SK-N-SH treated with all-trans-retinoic acid at 6 μM for 48 hours (cell line): Measurements from ENCODE around the gene ZNF132.

Source experiments
- ATAC-seq: fragments of 200-7000 bp; cut with Tn5 transposase; 3 replicates; pipeline ENCODE4 v1.9.1; 2020; ENCODE audit warnings: mild to moderate bottlenecking, moderate library complexity
- ARNTL ChIP-seq: fragments of 450-650 bp; formaldehyde crosslinking; IDR thresholded peaks from 2 replicates; pipeline ENCODE4 v1.5.0; 2020; ENCODE audit warnings: low read depth, mild to moderate bottlenecking, moderate library complexity, borderline replicate concordance
- BACH2 ChIP-seq: fragments of 250-450 bp; sonication (Bioruptor Pico); IDR thresholded peaks from 2 replicates; pipeline ENCODE4 v1.9.0; 2021; ENCODE audit warnings: mild to moderate bottlenecking, borderline replicate concordance
- ESRRG ChIP-seq: fragments of 250-450 bp; sonication (Bioruptor Pico); IDR thresholded peaks from 2 replicates; pipeline ENCODE4 v1.6.1; 2021; ENCODE audit warnings: mild to moderate bottlenecking
- GLIS3 ChIP-seq: fragments of 250-450 bp; sonication (Bioruptor Pico); IDR thresholded peaks from 2 replicates; pipeline ENCODE4 v1.5.0; 2020; ENCODE audit warnings: mild to moderate bottlenecking, moderate library complexity
- ISL1 ChIP-seq: fragments of 250-450 bp; sonication (Bioruptor Pico); IDR thresholded peaks from 2 replicates; pipeline ENCODE4 v2.1.2; 2022; ENCODE audit warnings: mild to moderate bottlenecking, moderate library complexity
- OSR1 ChIP-seq: fragments of 250-450 bp; sonication (Bioruptor Pico); IDR thresholded peaks from 2 replicates; pipeline ENCODE4 v1.8.0; 2022; ENCODE audit warnings: moderate library complexity, mild to moderate bottlenecking, inconsistent platforms
- PPARA ChIP-seq: fragments of 250-450 bp; sonication (Bioruptor Pico); IDR thresholded peaks from 2 replicates; pipeline ENCODE4 v1.5.0; 2020; ENCODE audit warnings: mild to moderate bottlenecking, borderline replicate concordance
- SNAI2 ChIP-seq: fragments of 250-450 bp; sonication (Bioruptor Pico); IDR thresholded peaks from 2 replicates; pipeline ENCODE4 v1.5.0; 2020; ENCODE audit warnings: mild to moderate bottlenecking, moderate library complexity
- TCF4 ChIP-seq: fragments of 250-450 bp; sonication (Bioruptor Pico); IDR thresholded peaks from 2 replicates; pipeline ENCODE4 v1.8.0; 2021; ENCODE audit warnings: mild to moderate bottlenecking, moderate library complexity, borderline replicate concordance
- TOX ChIP-seq: fragments of 250-450 bp; sonication (Bioruptor Pico); IDR thresholded peaks from 2 replicates; pipeline ENCODE4 v1.8.0; 2021; ENCODE audit warnings: mild to moderate bottlenecking, moderate library complexity, borderline replicate concordance
- ZC3H10 ChIP-seq: fragments of 250-450 bp; sonication (Bioruptor Pico); IDR thresholded peaks from 2 replicates; pipeline ENCODE4 v1.5.1; 2021; ENCODE audit warnings: mild to moderate bottlenecking, moderate library complexity
- ZFP30 ChIP-seq: fragments of 450-650 bp; formaldehyde crosslinking; IDR thresholded peaks from 2 replicates; pipeline ENCODE4 v1.5.0; 2022; ENCODE audit warnings: mild to moderate bottlenecking, moderate library complexity
- ZNF565 ChIP-seq: fragments of 450-650 bp; formaldehyde crosslinking; conservative IDR thresholded peaks from 2 replicates; pipeline ENCODE4 v1.5.0; 2020; ENCODE audit warnings: low read depth, mild to moderate bottlenecking, moderate library complexity
- ZNF70 ChIP-seq: fragments of 450-650 bp; formaldehyde crosslinking; IDR thresholded peaks from 2 replicates; pipeline ENCODE4 v1.5.0; 2020; ENCODE audit warnings: mild to moderate bottlenecking, moderate library complexity
- ZNF8 ChIP-seq: fragments of 450-650 bp; formaldehyde crosslinking; IDR thresholded peaks from 2 replicates; pipeline ENCODE4 v1.5.0; 2020; ENCODE audit warnings: mild to moderate bottlenecking, moderate library complexity
- TF ChIP-seq, protein P1 (sequence below): fragments of 250-450 bp; sonication (Bioruptor Pico); IDR thresholded peaks from 2 replicates; pipeline ENCODE4 v1.8.0; 2020; ENCODE audit warnings: mild to moderate bottlenecking, moderate library complexity, borderline replicate concordance
- TF ChIP-seq, protein P2 (sequence below): fragments of 250-450 bp; sonication (Bioruptor Pico); IDR thresholded peaks from 2 replicates; pipeline ENCODE4 v1.5.1; 2021; ENCODE audit warnings: mild to moderate bottlenecking, moderate library complexity
- TF ChIP-seq, protein P3 (sequence below): fragments of 250-450 bp; sonication (Bioruptor Pico); IDR thresholded peaks from 2 replicates; pipeline ENCODE4 v1.5.1; 2020; ENCODE audit warnings: low read depth, mild to moderate bottlenecking, moderate library complexity
- TF ChIP-seq, protein P4 (sequence below): fragments of 250-450 bp; sonication (Bioruptor Pico); IDR thresholded peaks from 2 replicates; pipeline ENCODE4 v1.8.0; 2021; ENCODE audit warnings: low read depth, mild to moderate bottlenecking, moderate library complexity, borderline replicate concordance

Gene ZNF132

DNA sequence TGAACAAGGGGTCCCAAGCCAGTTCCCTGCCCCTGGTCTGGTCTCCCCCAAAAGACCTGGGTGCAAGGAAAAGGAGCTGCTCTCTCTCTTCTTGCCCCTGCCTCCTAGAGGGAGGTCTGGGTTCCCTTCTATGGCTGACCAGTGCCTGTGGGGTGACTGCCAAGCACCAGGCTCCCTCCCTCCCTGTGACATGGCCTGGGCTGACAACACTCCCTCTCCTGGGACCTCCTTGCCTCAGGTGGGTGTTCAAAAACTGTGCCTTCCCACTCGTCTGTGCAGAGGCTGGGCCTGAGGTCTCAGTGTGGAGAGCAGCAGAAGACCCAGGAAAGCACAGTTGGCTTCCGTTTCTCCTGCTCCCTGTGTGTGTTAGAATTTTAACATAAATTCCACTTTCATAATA is 40.9 kb upstream of the ZNF132 start (continued):
- TF ChIP-seq, protein P1, sequence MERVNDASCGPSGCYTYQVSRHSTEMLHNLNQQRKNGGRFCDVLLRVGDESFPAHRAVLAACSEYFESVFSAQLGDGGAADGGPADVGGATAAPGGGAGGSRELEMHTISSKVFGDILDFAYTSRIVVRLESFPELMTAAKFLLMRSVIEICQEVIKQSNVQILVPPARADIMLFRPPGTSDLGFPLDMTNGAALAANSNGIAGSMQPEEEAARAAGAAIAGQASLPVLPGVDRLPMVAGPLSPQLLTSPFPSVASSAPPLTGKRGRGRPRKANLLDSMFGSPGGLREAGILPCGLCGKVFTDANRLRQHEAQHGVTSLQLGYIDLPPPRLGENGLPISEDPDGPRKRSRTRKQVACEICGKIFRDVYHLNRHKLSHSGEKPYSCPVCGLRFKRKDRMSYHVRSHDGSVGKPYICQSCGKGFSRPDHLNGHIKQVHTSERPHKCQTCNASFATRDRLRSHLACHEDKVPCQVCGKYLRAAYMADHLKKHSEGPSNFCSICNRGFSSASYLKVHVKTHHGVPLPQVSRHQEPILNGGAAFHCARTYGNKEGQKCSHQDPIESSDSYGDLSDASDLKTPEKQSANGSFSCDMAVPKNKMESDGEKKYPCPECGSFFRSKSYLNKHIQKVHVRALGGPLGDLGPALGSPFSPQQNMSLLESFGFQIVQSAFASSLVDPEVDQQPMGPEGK (CRISPR knock-in tag), result no peak
- TF ChIP-seq ZNF8, result no peak
- no peak for TF ChIP-seq ESRRG (CRISPR knock-in tag)
- TF ChIP-seq, protein P2, sequence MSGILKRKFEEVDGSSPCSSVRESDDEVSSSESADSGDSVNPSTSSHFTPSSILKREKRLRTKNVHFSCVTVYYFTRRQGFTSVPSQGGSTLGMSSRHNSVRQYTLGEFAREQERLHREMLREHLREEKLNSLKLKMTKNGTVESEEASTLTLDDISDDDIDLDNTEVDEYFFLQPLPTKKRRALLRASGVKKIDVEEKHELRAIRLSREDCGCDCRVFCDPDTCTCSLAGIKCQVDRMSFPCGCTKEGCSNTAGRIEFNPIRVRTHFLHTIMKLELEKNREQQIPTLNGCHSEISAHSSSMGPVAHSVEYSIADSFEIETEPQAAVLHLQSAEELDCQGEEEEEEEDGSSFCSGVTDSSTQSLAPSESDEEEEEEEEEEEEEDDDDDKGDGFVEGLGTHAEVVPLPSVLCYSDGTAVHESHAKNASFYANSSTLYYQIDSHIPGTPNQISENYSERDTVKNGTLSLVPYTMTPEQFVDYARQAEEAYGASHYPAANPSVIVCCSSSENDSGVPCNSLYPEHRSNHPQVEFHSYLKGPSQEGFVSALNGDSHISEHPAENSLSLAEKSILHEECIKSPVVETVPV (CRISPR knock-in tag), result no peak
- no peak for TF ChIP-seq ZNF70
- no peak for TF ChIP-seq GLIS3 (CRISPR knock-in tag)

- no peak for TF ChIP-seq ISL1 (CRISPR knock-in tag)
- no peak for TF ChIP-seq ZNF565 (CRISPR knock-in tag)
- no peak for TF ChIP-seq ZFP30 (CRISPR knock-in tag)
- TF ChIP-seq ZC3H10 (CRISPR knock-in tag), result no peak
- ATAC-seq, result no peak
Measured at GRCh38 chr19:58480481-58480830, 40.5 kb upstream of the ZNF132 start.

DNA sequence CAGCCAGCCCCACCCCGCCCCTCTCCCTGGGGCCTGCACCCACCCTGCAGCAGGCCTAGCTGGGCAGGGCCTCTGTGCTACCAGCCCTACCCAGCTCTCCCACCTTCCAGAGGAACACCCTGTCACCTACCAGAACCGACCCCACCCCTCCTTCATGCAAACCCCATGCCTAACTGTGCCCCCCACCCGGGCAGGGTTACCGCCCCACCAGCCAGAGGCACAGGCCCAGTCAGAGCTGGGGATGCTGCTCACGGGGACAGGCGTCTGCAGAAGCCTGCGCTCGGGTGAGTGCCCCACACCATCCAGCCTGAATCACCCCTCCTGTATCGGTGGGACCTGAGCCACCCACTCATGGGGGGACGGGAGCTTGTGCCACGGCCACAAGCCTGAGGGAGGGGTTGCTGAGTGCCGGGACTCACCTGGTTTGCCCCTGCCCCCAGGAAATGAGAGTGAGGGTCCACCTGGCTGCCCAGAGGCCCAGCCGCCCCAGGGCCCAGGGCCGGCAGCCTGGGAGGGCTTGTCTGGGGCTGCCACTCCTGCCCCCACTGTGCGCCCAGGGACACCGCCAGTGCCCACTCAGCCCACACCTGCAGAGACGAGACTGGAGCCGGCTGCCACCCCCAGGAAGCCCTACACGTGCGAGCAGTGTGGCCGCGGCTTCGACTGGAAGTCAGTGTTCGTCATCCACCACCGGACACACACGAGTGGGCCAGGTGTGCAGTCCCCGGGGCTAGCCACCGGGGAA is 40.0 kb upstream of the ZNF132 start:
- ATAC-seq, result no peak
- TF ChIP-seq OSR1 (no peak), PPARA (CRISPR knock-in tag) (no peak), ISL1 (CRISPR knock-in tag) (no peak), ESRRG (CRISPR knock-in tag) (no peak), TCF4 (no peak), TOX (CRISPR knock-in tag) (no peak), BACH2 (CRISPR knock-in tag) (no peak), ZNF70 (no peak), ZNF565 (CRISPR knock-in tag) (no peak), GLIS3 (CRISPR knock-in tag) (no peak), ZFP30 (CRISPR knock-in tag) (no peak), SNAI2 (no peak), ZC3H10 (CRISPR knock-in tag) (no peak), ZNF8 (no peak), ARNTL (no peak)
- TF ChIP-seq, protein P3, sequence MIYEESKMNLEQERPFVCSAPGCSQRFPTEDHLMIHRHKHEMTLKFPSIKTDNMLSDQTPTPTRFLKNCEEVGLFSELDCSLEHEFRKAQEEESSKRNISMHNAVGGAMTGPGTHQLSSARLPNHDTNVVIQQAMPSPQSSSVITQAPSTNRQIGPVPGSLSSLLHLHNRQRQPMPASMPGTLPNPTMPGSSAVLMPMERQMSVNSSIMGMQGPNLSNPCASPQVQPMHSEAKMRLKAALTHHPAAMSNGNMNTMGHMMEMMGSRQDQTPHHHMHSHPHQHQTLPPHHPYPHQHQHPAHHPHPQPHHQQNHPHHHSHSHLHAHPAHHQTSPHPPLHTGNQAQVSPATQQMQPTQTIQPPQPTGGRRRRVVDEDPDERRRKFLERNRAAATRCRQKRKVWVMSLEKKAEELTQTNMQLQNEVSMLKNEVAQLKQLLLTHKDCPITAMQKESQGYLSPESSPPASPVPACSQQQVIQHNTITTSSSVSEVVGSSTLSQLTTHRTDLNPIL (CRISPR knock-in tag), result no peak
- TF ChIP-seq, protein P2 (CRISPR knock-in tag), result no peak
- TF ChIP-seq, protein P4, sequence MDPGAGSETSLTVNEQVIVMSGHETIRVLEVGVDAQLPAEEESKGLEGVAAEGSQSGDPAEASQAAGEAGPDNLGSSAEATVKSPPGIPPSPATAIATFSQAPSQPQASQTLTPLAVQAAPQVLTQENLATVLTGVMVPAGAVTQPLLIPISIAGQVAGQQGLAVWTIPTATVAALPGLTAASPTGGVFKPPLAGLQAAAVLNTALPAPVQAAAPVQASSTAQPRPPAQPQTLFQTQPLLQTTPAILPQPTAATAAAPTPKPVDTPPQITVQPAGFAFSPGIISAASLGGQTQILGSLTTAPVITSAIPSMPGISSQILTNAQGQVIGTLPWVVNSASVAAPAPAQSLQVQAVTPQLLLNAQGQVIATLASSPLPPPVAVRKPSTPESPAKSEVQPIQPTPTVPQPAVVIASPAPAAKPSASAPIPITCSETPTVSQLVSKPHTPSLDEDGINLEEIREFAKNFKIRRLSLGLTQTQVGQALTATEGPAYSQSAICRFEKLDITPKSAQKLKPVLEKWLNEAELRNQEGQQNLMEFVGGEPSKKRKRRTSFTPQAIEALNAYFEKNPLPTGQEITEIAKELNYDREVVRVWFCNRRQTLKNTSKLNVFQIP (CRISPR knock-in tag), result no peak
- TF ChIP-seq, protein P1 (CRISPR knock-in tag), result no peak
- TF ChIP-seq, all 23 proteins: peak for 0
